Inferior parietal cortex (tissue), 1 donor: Measurements from ENCODE around the gene FN1.
"Not testable (repeated sequence)": the region's sequence is repeated elsewhere in the genome, so short reads cannot be mapped to it uniquely, and the experiment has no call there.

Experiments used
- DNase-seq: peaks from one replicate; pipeline ENCODE4 v3.0.0-alpha.2; 2016; ENCODE audit errors: extremely low spot score

Gene FN1

DNA sequence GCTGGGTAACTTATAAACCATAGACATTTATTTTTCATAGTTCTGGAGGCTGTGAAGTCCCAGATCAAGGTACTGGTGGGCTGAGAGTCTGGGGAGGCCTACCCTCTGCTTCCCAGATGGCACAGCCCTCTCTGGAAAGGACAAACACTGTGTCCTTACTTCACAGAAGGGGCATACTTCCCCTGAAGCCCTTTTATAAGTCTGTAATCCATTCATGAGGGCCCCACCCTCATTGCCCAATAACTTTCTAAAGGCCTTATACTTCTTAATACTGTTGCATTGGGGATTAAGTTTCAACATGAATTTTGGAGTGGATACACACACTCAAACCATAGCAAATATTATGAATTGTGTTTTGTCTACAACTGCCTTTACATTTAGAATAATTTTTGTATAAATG is 88.0 kb downstream of the FN1 start:
- DNase-seq, result no peak

- no peak for DNase-seq
These were observed 96.8 kb downstream of the FN1 start for GRCh38 chr2:215338883-215339679.

DNA sequence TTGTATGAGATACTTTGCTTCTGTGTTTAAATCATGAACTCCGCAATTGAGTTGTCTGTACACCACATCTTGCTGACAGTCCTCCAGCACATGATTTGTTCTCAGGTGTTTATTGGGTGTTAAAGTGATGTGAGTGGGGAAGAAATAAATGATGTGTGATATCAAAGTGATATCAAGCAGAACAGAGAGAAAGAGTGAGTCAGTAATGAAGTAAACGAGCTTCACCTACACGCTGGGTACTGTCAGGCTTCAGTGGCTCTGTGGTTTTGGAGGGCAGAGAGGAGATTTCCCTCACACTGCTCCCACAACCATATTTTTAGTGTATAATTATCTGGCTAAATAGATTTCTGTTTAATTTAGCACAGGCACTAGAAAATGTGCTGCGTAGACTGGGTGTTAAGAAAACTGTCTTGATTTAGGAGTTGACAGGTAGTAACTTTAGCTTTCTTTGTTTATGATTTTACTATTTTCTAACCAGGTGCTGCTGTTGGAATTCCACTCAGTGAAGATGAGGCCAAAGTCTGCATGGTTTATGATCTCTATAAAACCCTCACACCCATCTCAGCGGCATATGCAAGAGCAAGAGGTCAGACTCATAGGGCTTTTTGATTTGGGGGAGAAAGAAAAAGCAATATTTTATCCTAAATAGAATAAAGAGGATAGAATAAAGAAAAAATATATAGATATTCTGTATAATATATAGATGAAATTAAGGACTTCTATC is 102.8 kb downstream of the FN1 start:
- no peak for DNase-seq

- no peak for DNase-seq
These were observed 107.8 kb downstream of the FN1 start for GRCh38 chr2:215328066-215328465.

GRCh38 chr2:215324811-215325210 is 111.1 kb downstream of the FN1 start:
- DNase-seq, result no peak

GRCh38 chr2:215320679-215321078 is 115.2 kb downstream of the FN1 start:
- DNase-seq, result no peak

- DNase-seq, result no peak
These were observed 115.8 kb downstream of the FN1 start for GRCh38 chr2:215320102-215320501.

GRCh38 chr2:215319500-215319899 is 116.4 kb downstream of the FN1 start:
- no peak for DNase-seq

DNA sequence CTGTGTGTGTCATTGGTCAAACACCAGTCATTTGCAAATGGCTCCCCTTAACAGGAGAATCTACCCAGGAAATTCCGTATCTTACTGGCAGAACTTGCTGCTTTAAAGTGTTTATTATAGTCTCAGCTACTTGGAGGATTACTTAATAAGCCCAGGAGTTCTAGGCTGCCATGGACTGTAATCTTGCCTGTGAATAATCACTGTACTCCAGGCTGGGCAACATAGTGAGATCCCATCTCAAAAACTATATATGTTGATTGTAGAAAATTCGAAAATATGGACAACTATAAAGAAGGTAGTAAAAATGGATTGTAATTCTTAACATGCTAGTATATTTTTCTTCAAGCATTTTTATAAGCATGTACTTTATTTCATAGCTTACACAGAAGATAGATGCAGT is 119.5 kb downstream of the FN1 start:
- DNase-seq, result no peak

DNA sequence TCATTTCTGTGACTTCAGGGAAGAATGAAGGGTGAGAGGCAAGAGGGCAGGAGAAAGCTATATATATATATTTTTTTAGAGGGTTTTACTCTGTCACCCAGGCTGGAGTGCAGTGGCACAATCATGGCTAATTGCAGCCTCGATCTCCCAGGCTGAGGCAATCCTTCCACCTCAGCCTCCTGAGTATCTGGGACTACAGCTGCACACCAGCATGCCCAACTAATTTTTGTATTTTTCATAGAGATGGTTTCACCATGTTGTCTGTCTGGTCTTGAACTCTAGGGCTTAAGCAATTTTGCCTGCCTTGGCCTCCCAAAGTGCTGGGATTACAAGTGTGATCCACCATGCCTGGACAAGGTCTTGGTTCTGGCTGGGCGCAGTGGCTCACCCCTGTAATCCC is 120.6 kb downstream of the FN1 start:
- DNase-seq, result no peak

GRCh38 chr2:215314896-215315295 is 121.0 kb downstream of the FN1 start:
- DNase-seq, result no peak

DNA sequence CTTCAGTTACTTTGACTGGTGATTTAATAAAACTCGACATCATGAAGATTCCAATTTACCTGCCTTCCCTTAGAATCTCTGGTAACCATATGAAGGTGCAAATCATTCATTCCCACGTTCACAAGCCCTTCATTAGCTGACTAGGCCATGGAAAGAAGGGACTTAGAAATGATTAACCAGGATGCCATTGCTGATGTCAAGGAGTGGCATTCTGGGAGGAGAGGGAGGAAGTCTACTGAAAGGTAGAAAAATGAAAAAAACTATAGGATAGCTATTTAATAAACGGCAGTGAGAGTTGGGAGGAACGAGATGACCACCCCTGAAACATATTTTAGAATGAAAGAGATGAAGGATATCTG is 122.6 kb downstream of the FN1 start:
- no peak for DNase-seq

GRCh38 chr2:215311625-215312396 is 124.1 kb downstream of the FN1 start, which contains the start of gene ATIC:
ATIC (plus strand) TSS chr2:215312059; CDS start chr2:215312143, 84 bp downstream.
- peak; percentile 85 for DNase-seq

DNA sequence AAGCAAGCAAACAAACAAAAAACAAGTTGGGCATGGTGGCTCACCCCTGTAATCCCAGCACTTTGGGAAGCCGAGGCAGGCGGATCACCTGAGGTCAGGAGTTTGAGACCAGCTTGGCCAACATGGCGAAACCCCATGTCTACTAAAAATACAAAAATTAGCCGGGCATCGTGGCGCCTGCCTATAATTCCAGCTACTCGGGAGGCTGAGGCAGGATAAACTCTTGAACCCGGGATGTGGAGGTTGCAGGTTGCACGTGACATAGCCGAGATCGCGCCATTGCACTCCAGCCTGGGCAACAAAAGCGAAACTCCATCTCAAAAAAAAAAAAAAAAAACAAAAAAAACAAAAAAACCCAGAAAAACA is 124.6 kb downstream of the FN1 start:
- DNase-seq, result not testable (repeated sequence)
